Kidney (tissue), 14 donors: ENCODE measurements around the gene PUDP. TPM values are rescaled to one million over a fixed set of nuclear protein-coding genes. Genes with fewer than 3 reads are reported as not detected.
A peak's percentile ranks its signal among the peaks of the same experiment; 100 is the strongest.

Experiments used
- DNase-seq, 5 donors: peaks; one replicate each; pipeline ENCODE4 v3.0.0-alpha.2; 2013 to 2020
- FAIRE-seq: peaks from 2 replicates; lab custom pipeline; 2012; peaks lifted over from hg19 to GRCh38; lab: Jason Lieb, UNC
- H3K27ac ChIP-seq, 2 donors: one replicate each; pipeline ENCODE4 v1.7.0; 2013; ENCODE audit warnings: low read depth in 2 of 2, low read length in 2 of 2, inconsistent platforms in 1 of 2
- H3K27me3 ChIP-seq: one replicate; pipeline ENCODE4 v1.7.1; 2013; ENCODE audit warnings: low read length, inconsistent platforms; ENCODE audit not compliant: control insufficient read depth, insufficient read depth
- H3K36me3 ChIP-seq, 3 donors: one replicate each; pipeline versions ENCODE4 v1.7.0 to v1.7.1; 2013; ENCODE audit warnings: low read length in 3 of 3, control low read depth in 1 of 3, inconsistent platforms in 1 of 3; ENCODE audit not compliant: insufficient read depth in 3 of 3, control insufficient read depth in 2 of 3
- H3K4me1 ChIP-seq, 3 donors: one replicate each; pipeline versions ENCODE4 v1.7.0 to v1.7.1; 2013; ENCODE audit warnings: low read length in 3 of 3, inconsistent platforms in 1 of 3, low read depth in 1 of 3; ENCODE audit not compliant: control insufficient read depth in 2 of 3, insufficient read depth in 2 of 3
- H3K4me3 ChIP-seq, 3 donors: one replicate each; pipeline versions ENCODE4 v1.7.0 to v1.8.1; 2013; ENCODE audit warnings: low read length in 3 of 3, control low read depth in 1 of 3, inconsistent platforms in 1 of 3
- H3K9ac ChIP-seq, 3 donors: one replicate each; pipeline versions ENCODE4 v1.7.0 to v1.7.1; 2013; ENCODE audit warnings: low read length in 3 of 3, control low read depth in 1 of 3, inconsistent platforms in 1 of 3
- H3K9me3 ChIP-seq, 3 donors: one replicate each; pipeline versions ENCODE4 v1.7.0 to v1.7.1; 2013; ENCODE audit warnings: low read length in 3 of 3, control low read depth in 1 of 3, inconsistent platforms in 1 of 3; ENCODE audit not compliant: control insufficient read depth in 2 of 3, insufficient read depth in 1 of 3
- intact Hi-C: fragments of 100-400 bp; cut with DNase I; formaldehyde crosslinking; loops from one replicate; pipeline ENCODE4 v1.11.1; 2022
- polyA plus RNA-seq: library from polyadenylated mRNA; stranded (reverse); fragments of 350-450 nt; fragmentation: Illumina TruSeq; extraction: RNeasy Lipid Tissue Mini Kit (QIAGEN cat#74804); gene quantifications from one replicate; pipeline ENCODE4 v1.2.3, GENCODE V29; 2014; ENCODE audit warnings: low read depth, low replicate concordance; ENCODE audit not compliant: insufficient read depth
- total RNA-seq: library from RNA; stranded (reverse); fragmentation: NEBNext Ultra II Directional; extraction: Animal tissue kit (Norgen Biotek cat#: 25700); gene quantifications from one replicate; pipeline ENCODE4 v1.2.1, GENCODE V29; 2021
- TF ChIP-seq, protein P1 (sequence below): IDR thresholded peaks from 3 replicates; pipeline ENCODE4 v1.5.1; 2012; ENCODE audit warnings: mild to moderate bottlenecking, moderate library complexity, borderline replicate concordance; ENCODE audit not compliant: insufficient read depth; ENCODE audit errors: extremely low read depth
- donor health status: control.
- donor health status: control.
- donor health status: control.
- donor health status: control.
- donor health status: control.
- donor health status: DM: yes; HTN: yes; CAD: no.
- donor health status: Normal renal cell carcinoma (clear cell type).

PUDP gene
- total and polyA plus RNA-seq, 2 donors from 2014 or later, result 17.4 to 31.0 TPM

- FAIRE-seq, result peak; percentile 65
- H3K9me3 ChIP-seq, result no peaks in the 10 kb centered on the region
- no peak overlapping the region for H3K4me3 ChIP-seq
- peaks cover 0 to 8% (median 0%) of the 10 kb centered on the region in 3 donors for H3K36me3 ChIP-seq
- TF ChIP-seq, protein P1, sequence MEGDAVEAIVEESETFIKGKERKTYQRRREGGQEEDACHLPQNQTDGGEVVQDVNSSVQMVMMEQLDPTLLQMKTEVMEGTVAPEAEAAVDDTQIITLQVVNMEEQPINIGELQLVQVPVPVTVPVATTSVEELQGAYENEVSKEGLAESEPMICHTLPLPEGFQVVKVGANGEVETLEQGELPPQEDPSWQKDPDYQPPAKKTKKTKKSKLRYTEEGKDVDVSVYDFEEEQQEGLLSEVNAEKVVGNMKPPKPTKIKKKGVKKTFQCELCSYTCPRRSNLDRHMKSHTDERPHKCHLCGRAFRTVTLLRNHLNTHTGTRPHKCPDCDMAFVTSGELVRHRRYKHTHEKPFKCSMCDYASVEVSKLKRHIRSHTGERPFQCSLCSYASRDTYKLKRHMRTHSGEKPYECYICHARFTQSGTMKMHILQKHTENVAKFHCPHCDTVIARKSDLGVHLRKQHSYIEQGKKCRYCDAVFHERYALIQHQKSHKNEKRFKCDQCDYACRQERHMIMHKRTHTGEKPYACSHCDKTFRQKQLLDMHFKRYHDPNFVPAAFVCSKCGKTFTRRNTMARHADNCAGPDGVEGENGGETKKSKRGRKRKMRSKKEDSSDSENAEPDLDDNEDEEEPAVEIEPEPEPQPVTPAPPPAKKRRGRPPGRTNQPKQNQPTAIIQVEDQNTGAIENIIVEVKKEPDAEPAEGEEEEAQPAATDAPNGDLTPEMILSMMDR, result no peak
- DNase-seq, result no peak
- intact Hi-C loops, result no loop called here
- no peaks in the 10 kb centered on the region for H3K4me1 ChIP-seq
- no peak overlapping the region for H3K27ac ChIP-seq
- H3K9ac ChIP-seq, result no peak overlapping the region
- no peaks in the 10 kb centered on the region for H3K27me3 ChIP-seq
Measured at GRCh38 chrX:7055386-7056137, 92.4 kb downstream of the PUDP start.

DNA sequence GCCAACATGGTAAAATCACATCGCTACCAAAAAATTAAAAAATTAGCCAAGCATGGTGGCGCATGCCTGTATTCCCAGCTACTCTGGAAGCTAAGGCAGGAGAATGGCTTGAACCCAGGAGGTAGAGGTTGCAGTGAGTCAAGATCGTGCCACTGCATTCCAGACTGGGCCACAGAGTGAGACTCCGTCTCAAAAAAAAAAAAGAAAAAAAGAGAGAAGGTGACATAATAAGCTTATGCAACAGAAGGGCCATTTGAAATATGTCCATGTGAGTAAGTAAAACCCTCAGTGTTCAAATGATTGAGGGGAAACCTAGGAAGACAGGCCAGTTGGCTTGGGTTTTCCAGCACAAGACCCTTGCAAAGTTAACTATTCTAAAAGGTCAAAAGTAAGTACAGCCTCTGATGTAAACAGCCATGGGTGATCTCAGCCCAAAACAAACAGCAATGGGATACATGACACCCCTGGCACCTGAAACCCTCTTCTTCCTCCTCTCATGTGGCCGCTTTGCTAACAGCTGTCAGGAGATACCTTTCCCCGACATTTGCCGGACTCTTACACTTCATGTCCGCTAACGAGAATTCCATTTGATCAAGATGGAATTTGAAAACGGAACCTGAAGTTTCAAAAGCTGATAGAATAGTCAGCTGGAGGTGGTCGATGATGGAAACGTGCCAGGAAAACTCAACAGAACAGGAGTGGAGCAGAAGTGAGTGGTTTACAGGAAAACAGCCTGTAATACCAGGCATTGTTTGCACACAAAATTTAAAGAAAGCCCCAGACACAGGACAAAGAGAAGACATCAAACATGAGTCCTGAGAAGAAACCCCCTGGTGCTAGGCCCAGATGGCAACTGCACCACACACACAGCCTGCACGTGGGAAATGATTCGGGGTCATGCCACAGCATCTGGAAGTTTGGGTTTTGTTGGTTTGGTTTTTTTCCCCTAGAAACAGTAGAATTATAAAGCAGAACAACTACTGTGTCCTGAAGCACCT, 93.4 kb downstream of the PUDP start:
- H3K4me1 ChIP-seq, result no peaks in the 10 kb centered on the region
- TF ChIP-seq, protein P1, result no peak
- H3K36me3 ChIP-seq, result peaks cover 0 to 10% (median 2%) of the 10 kb centered on the region in 3 donors
- no peaks in the 10 kb centered on the region for H3K27me3 ChIP-seq
- no peak overlapping the region for H3K9ac ChIP-seq
- H3K27ac ChIP-seq, result no peak overlapping the region
- no peaks in the 10 kb centered on the region for H3K9me3 ChIP-seq
- DNase-seq (peak in 1 of 5 donors; percentile 5), FAIRE-seq (no peak)
- H3K4me3 ChIP-seq, result no peak overlapping the region
- intact Hi-C loops, result no loop called here

- TF ChIP-seq, protein P1, result no peak
- Histone ChIP-seq H3K4me1 (no peaks in the 10 kb centered on the region), H3K27me3 (no peaks in the 10 kb centered on the region), H3K9me3 (no peaks in the 10 kb centered on the region), H3K9ac (no peak overlapping the region), H3K36me3 (peaks cover 0 to 16% (median 2%) of the 10 kb centered on the region in 3 donors), H3K4me3 (no peak overlapping the region), H3K27ac (no peak overlapping the region)
- intact Hi-C loops, result no loop called here
- FAIRE-seq, result no peak
- DNase-seq, result no peak
Measured at GRCh38 chrX:7052541-7052940, 95.4 kb downstream of the PUDP start.
